GM12878 (cell line): ENCODE results near the gene AP2B1.

Experiments
- CEBPZ ChIP-seq: fragments of 150-350 bp; IDR thresholded peaks from 2 replicates; pipeline ENCODE4 v1.6.1; 2016; ENCODE audit warnings: low read depth, low read length
- CREM ChIP-seq: IDR thresholded peaks from 2 replicates; pipeline ENCODE4 v1.6.1; 2014; ENCODE audit warnings: antibody characterized with exemption, low read depth
- CTCF ChIP-seq, 3 experiments: IDR thresholded peaks in 2 of 3; conservative IDR thresholded peaks in 1 of 3; 2 replicates each; pipeline ENCODE4 v1.5.1; 2011; ENCODE audit warnings: low read depth in 3 of 3, low read length in 3 of 3, mild to moderate bottlenecking in 3 of 3, control low read depth in 2 of 3, moderate library complexity in 2 of 3, inconsistent platforms in 1 of 3, mixed read lengths in 1 of 3; ENCODE audit not compliant: control insufficient read depth in 2 of 3, insufficient read depth in 1 of 3; ENCODE audit errors: extremely low read depth in 1 of 3
- EP300 ChIP-seq, 2 experiments: fragments of 150-350 bp in 1 of 2; IDR thresholded peaks; 2 replicates each; pipeline ENCODE4 v1.6.1; 2011 to 2012; ENCODE audit warnings: low read depth in 2 of 2, low read length in 2 of 2, borderline replicate concordance in 1 of 2, improper control_type of control experiment in 1 of 2, inconsistent platforms in 1 of 2; ENCODE audit not compliant: control insufficient read depth in 1 of 2
- EZH2 ChIP-seq: IDR thresholded peaks from 2 replicates; pipeline ENCODE4 v1.6.1; 2012; ENCODE audit warnings: low read depth, mild to moderate bottlenecking, control low read depth, inconsistent platforms, low read length, borderline replicate concordance; ENCODE audit not compliant: control insufficient read depth
- POLR2A ChIP-seq: IDR thresholded peaks from 2 replicates; pipeline ENCODE4 v1.6.1; 2011; ENCODE audit warnings: low read depth, mild to moderate bottlenecking, low read length
- SREBF1 ChIP-seq: IDR thresholded peaks from 2 replicates; pipeline ENCODE4 v1.6.1; 2012; ENCODE audit warnings: mild to moderate bottlenecking, low read length
- SUZ12 ChIP-seq: fragments of 200-600 bp; sonication (generic); IDR thresholded peaks from one replicate; pipeline ENCODE4 v1.6.1; 2018; ENCODE audit warnings: antibody characterized with exemption, mild to moderate bottlenecking; ENCODE audit not compliant: unreplicated experiment
- ZNF207 ChIP-seq: fragments of 450-650 bp; IDR thresholded peaks from 2 replicates; pipeline ENCODE4 v1.6.1; 2014; ENCODE audit warnings: antibody characterized with exemption, mild to moderate bottlenecking, borderline replicate concordance
- ZNF24 ChIP-seq: fragments of 450-650 bp; IDR thresholded peaks from 2 replicates; pipeline ENCODE4 v1.6.1; 2017; ENCODE audit warnings: antibody characterized with exemption, mild to moderate bottlenecking
- ZNF274 ChIP-seq: IDR thresholded peaks from one replicate; pipeline ENCODE4 v1.8.0; 2011; ENCODE audit not compliant: insufficient read length, insufficient read depth
- ZNF687 ChIP-seq: fragments of 450-650 bp; IDR thresholded peaks from 2 replicates; pipeline ENCODE4 v1.6.1; 2017; ENCODE audit warnings: mild to moderate bottlenecking, moderate library complexity
- TF ChIP-seq, protein P1 (sequence below): IDR thresholded peaks from 2 replicates; pipeline ENCODE4 v1.6.1; 2011; ENCODE audit warnings: low read depth, low read length, improper control_type of control experiment, borderline replicate concordance
- TF ChIP-seq, protein P2 (sequence below): IDR thresholded peaks from 2 replicates; pipeline ENCODE4 v1.6.1; 2011; ENCODE audit warnings: borderline replicate concordance, low read depth, mild to moderate bottlenecking, moderate library complexity, mixed read lengths, low read length; ENCODE audit not compliant: insufficient read depth; ENCODE audit errors: extremely low read length

DNA sequence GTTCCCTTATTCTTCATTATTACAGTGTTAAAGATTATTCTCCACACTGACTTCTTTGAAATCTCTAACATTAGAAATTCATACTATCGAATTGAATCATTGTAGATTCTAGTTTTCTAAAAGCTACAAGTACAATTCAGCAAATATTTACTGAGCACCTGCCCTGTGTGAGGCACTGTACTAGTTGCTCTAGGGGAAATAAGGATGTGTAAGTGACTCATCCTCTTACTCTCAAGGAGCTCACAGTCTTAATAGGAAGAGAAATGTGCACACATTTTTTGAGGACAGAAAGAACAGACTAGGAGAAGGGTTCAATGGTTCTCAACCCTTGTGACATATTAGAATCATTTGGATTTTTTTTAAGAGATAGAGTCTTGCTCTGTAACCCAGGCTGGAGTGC is 42.0 kb upstream of the AP2B1 start:
- TF ChIP-seq SREBF1 (no peak), ZNF687 (no peak), EP300 (IDR thresholded peaks at IDR 0.05; ENCODE audit: borderline replicate concordance in 1 of 2, control insufficient read depth in 1 of 2, low read depth in 2 of 2, low read length in 2 of 2) (no peak), ZNF207 (no peak), ZNF24 (no peak), EZH2 (no peak), CTCF (IDR thresholded peaks at IDR 0.05 in 2 of 3, conservative IDR thresholded peaks at IDR 0.05 in 1 of 3; ENCODE audit: control insufficient read depth in 2 of 3, extremely low read depth in 1 of 3, insufficient read depth in 1 of 3, low read depth in 3 of 3, low read length in 3 of 3) (no peak), SUZ12 (no peak), CEBPZ (no peak), CREM (no peak), POLR2A (no peak), ZNF274 (no peak)
- TF ChIP-seq, protein P1, sequence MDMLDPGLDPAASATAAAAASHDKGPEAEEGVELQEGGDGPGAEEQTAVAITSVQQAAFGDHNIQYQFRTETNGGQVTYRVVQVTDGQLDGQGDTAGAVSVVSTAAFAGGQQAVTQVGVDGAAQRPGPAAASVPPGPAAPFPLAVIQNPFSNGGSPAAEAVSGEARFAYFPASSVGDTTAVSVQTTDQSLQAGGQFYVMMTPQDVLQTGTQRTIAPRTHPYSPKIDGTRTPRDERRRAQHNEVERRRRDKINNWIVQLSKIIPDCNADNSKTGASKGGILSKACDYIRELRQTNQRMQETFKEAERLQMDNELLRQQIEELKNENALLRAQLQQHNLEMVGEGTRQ, result no peak
- TF ChIP-seq, protein P2, sequence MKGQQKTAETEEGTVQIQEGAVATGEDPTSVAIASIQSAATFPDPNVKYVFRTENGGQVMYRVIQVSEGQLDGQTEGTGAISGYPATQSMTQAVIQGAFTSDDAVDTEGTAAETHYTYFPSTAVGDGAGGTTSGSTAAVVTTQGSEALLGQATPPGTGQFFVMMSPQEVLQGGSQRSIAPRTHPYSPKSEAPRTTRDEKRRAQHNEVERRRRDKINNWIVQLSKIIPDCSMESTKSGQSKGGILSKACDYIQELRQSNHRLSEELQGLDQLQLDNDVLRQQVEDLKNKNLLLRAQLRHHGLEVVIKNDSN, result no peak
